Esophagus squamous epithelium (tissue), 5 donors: Measurements from ENCODE around the gene ITGA6. TPM values are rescaled to one million over a fixed set of nuclear protein-coding genes. Genes with fewer than 3 reads are reported as not detected.

Experiments
- DNase-seq: peaks from one replicate; lab custom pipeline; 2025; lab: John Stamatoyannopoulos, UW
- H3K27ac ChIP-seq, 4 donors: fragments of 200-600 bp; sonication (generic); one replicate each; pipeline ENCODE4 v1.5.1; 2016 to 2019; ENCODE audit warnings: mild to moderate bottlenecking in 1 of 4
- H3K27me3 ChIP-seq, 4 donors: fragments of 200-600 bp; sonication (generic); 1 replicate in 3 of 4; 2 replicates in 1 of 4; pipeline versions ENCODE4 v1.5.1 to v1.6.0; 2017 to 2021; ENCODE audit warnings: antibody characterized with exemption in 1 of 4
- H3K36me3 ChIP-seq, 3 donors: fragments of 200-600 bp; sonication (generic); one replicate each; pipeline ENCODE4 v1.5.1; 2016 to 2019
- H3K4me1 ChIP-seq, 3 donors: fragments of 200-600 bp; sonication (generic); one replicate each; pipeline ENCODE4 v1.5.1; 2017 to 2019
- H3K4me3 ChIP-seq, 4 donors: fragments of 200-600 bp; sonication (generic); 1 replicate in 3 of 4; 2 replicates in 1 of 4; pipeline ENCODE4 v1.5.1; 2016 to 2019; ENCODE audit warnings: mild to moderate bottlenecking in 2 of 4, moderate library complexity in 1 of 4
- H3K9me3 ChIP-seq, 3 donors: fragments of 200-600 bp; sonication (generic); one replicate each; pipeline ENCODE4 v1.5.1; 2016 to 2019
- CTCF ChIP-seq, 6 experiments: fragments of 450-650 bp in 4 of 6; fragments of 200-600 bp in 2 of 6; sonication (generic) in 2 of 6; IDR thresholded peaks; one replicate each; pipeline ENCODE4 v1.5.1; 2016 to 2019; ENCODE audit warnings: antibody characterized with exemption in 6 of 6, mild to moderate bottlenecking in 4 of 6, moderate library complexity in 4 of 6
- POLR2A ChIP-seq, 4 donors: fragments of 450-650 bp; IDR thresholded peaks; one replicate each; pipeline ENCODE4 v1.6.1; 2017; ENCODE audit warnings: antibody characterized with exemption in 4 of 4, mild to moderate bottlenecking in 4 of 4, moderate library complexity in 3 of 4
- WGBS, 2 donors: methylation state at CpG; one replicate each; pipeline ENCODE4 v1.1.5; 2018; 5-methylcytosine and 5-hydroxymethylcytosine counted together
- intact Hi-C: fragments of 100-400 bp; cut with DNase I; formaldehyde crosslinking; loops from one replicate; pipeline ENCODE4 v1.15.0; 2022
- total RNA-seq, 4 donors: library from RNA; depleted of rRNA; stranded (reverse); fragments of >200 nt; gene quantifications; one replicate each; pipeline ENCODE4 v1.1.0, GENCODE V29; 2016
- donor health status: DM: yes; HTN: yes; CAD: no.

Gene ITGA6
- total RNA-seq, 4 donors from 2014 or later, result 60.0 to 164 (median 105) TPM

GRCh38 chr2:172550419-172550818 is 123.0 kb downstream of the ITGA6 start:
- Histone ChIP-seq H3K27ac (no peak overlapping the region), H3K4me1 (peaks cover 0 to 40% (median 9%) of the 10 kb centered on the region in 3 donors), H3K4me3 (no peak overlapping the region), H3K36me3 (no peaks in the 10 kb centered on the region), H3K27me3 (no peaks in the 10 kb centered on the region), H3K9me3 (no peaks in the 10 kb centered on the region)
- DNase-seq, result no peak
- TF ChIP-seq POLR2A (IDR thresholded peaks at IDR 0.05), result no peak
- no peak for TF ChIP-seq CTCF (IDR thresholded peaks at IDR 0.05)
- intact Hi-C loops, result no loop called here

- Histone ChIP-seq H3K36me3 (no peaks in the 10 kb centered on the region), H3K27me3 (no peaks in the 10 kb centered on the region), H3K4me3 (no peak overlapping the region), H3K4me1 (peaks cover 0 to 31% (median 8%) of the 10 kb centered on the region in 3 donors), H3K27ac (no peak overlapping the region), H3K9me3 (no peaks in the 10 kb centered on the region)
- TF ChIP-seq CTCF (IDR thresholded peaks at IDR 0.05), result no peak
- TF ChIP-seq POLR2A (IDR thresholded peaks at IDR 0.05), result no peak
- DNase-seq, result no peak
- intact Hi-C loops, result no loop called here
Observed at GRCh38 chr2:172551271-172551670, 123.9 kb downstream of the ITGA6 start.

GRCh38 chr2:172552547-172553291 is 125.3 kb downstream of the ITGA6 start:
- peaks cover 4 to 36% (median 12%) of the 10 kb centered on the region in 3 donors for H3K4me1 ChIP-seq
- WGBS, 2 donors, result 69 to 84% methylated on average over 4 of the region's 4 CpGs
- H3K27me3 ChIP-seq, result no peaks in the 10 kb centered on the region
- no peak for DNase-seq
- H3K4me3 ChIP-seq, result no peak overlapping the region
- TF ChIP-seq CTCF (IDR thresholded peaks at IDR 0.05), result no peak
- no peak for TF ChIP-seq POLR2A (IDR thresholded peaks at IDR 0.05)
- H3K36me3 ChIP-seq, result no peaks in the 10 kb centered on the region
- no peaks in the 10 kb centered on the region for H3K9me3 ChIP-seq
- peak overlapping the region in 1 of 4 donors; percentile 13 for H3K27ac ChIP-seq
- intact Hi-C loops, result no loop called here

GRCh38 chr2:172554352-172555271 is 127.2 kb downstream of the ITGA6 start:
- peaks cover 4 to 37% (median 12%) of the 10 kb centered on the region in 3 donors for H3K4me1 ChIP-seq
- H3K36me3 ChIP-seq, result peaks cover 0 to 13% (median 1%) of the 10 kb centered on the region in 3 donors
- WGBS, 2 donors, result 59 to 61% methylated on average over 18 of the region's 18 CpGs
- H3K27ac ChIP-seq, result peak overlapping the region; percentile 84 to 97 (median 94)
- no peak for DNase-seq
- H3K4me3 ChIP-seq, result peak overlapping the region; percentile 67 to 90 (median 76)
- no peaks in the 10 kb centered on the region for H3K27me3 ChIP-seq
- TF ChIP-seq POLR2A (IDR thresholded peaks at IDR 0.05) (no peak), CTCF (IDR thresholded peaks at IDR 0.05) (no peak)
- intact Hi-C loops, result no loop called here
- H3K9me3 ChIP-seq, result no peaks in the 10 kb centered on the region

- 9 to 11% methylated on average over 7 to 8 of the region's 8 CpGs for WGBS, 2 donors
- no peaks in the 10 kb centered on the region for H3K9me3 ChIP-seq
- TF ChIP-seq CTCF (IDR thresholded peaks at IDR 0.05), result no peak
- no peak for TF ChIP-seq POLR2A (IDR thresholded peaks at IDR 0.05)
- H3K36me3 ChIP-seq, result peaks cover 0 to 19% (median 5%) of the 10 kb centered on the region in 3 donors
- H3K27ac ChIP-seq, result peak overlapping the region; percentile 84 to 97 (median 94)
- intact Hi-C loops, result no loop called here
- H3K4me3 ChIP-seq, result peak overlapping the region; percentile 67 to 90 (median 76)
- no peaks in the 10 kb centered on the region for H3K27me3 ChIP-seq
- peaks cover 4 to 36% (median 12%) of the 10 kb centered on the region in 3 donors for H3K4me1 ChIP-seq
- DNase-seq, result no peak
Observed at GRCh38 chr2:172555272-172555521, 127.8 kb downstream of the ITGA6 start.
